ENCODE results near the gene PPP3R1.
"Not testable (repeated sequence)": the region's sequence is repeated elsewhere in the genome, so short reads cannot be mapped to it uniquely, and the experiment has no call there.

Gene PPP3R1

DNA sequence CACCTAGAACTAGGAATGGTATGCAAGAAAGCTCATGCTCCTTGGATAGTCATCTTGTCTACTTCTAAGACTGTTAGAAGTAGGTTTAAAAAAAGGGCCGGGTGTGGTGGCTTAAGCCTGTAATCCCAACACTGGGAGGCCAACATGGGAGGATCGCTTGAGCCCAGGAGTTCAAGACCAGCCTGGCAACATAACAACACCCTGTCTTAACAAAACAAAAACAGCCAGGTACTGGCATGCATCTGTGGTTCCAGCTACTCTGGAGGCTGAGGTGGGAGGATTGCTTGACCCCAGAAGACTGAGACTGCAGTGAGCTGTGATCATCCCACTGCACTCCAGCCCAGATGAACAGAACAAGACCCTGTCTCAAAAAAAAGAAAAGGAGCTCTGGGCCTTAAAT is 74.8 kb downstream of the PPP3R1 start:
- H3K9ac ChIP-seq (ENCODE audit: low read depth, low read length, poor library complexity, severe bottlenecking) = no peak overlapping the region
- H3K9me3 ChIP-seq (ENCODE audit: insufficient read depth, low read depth, low read length) = no peaks in the 10 kb centered on the region
- peaks cover 63% of the 10 kb centered on the region for H3K36me3 ChIP-seq (ENCODE audit: insufficient read depth, low read length)
- H3F3A ChIP-seq (ENCODE audit: low read depth) = peaks cover 4% of the 10 kb centered on the region; the same call in 1 of the 2 replicates
- no peaks in the 10 kb centered on the region for H3K79me2 ChIP-seq (ENCODE audit: insufficient read depth, low read length)
- peaks cover 12% of the 10 kb centered on the region for H3K4me1 ChIP-seq (ENCODE audit: insufficient read depth, low read length, poor library complexity, severe bottlenecking)
- H3K4me2 ChIP-seq (ENCODE audit: low read depth, low read length, poor library complexity, severe bottlenecking) = no peak overlapping the region
- no peak overlapping the region for H3K4me3 ChIP-seq (ENCODE audit: low read length, poor library complexity, severe bottlenecking)
- no peak for TF ChIP-seq CTCF (conservative IDR thresholded peaks at IDR 0.05; ENCODE audit: low read length)
- no peak for TF ChIP-seq EZH2phosphoT487 (IDR thresholded peaks at IDR 0.05; ENCODE audit: borderline replicate concordance)
- H3K9me2 ChIP-seq (replicated peaks; ENCODE audit: low read depth, low read length) = no peaks in the 10 kb centered on the region
- H3K27me3 ChIP-seq (ENCODE audit: insufficient read depth, low read length, poor library complexity, severe bottlenecking) = no peaks in the 10 kb centered on the region
- no peak overlapping the region for H2AFZ ChIP-seq (ENCODE audit: low read length)
- H4K20me1 ChIP-seq (ENCODE audit: insufficient read depth, low read length, poor library complexity, severe bottlenecking) = peaks cover 12% of the 10 kb centered on the region

- no peak overlapping the region for H3K4me3 ChIP-seq (ENCODE audit: low read length, poor library complexity, severe bottlenecking)
- H3K9ac ChIP-seq (ENCODE audit: low read depth, low read length, poor library complexity, severe bottlenecking) = no peak overlapping the region
- H3K4me2 ChIP-seq (ENCODE audit: low read depth, low read length, poor library complexity, severe bottlenecking) = no peak overlapping the region
- no peaks in the 10 kb centered on the region for H3K79me2 ChIP-seq (ENCODE audit: insufficient read depth, low read length)
- peaks cover 12% of the 10 kb centered on the region for H4K20me1 ChIP-seq (ENCODE audit: insufficient read depth, low read length, poor library complexity, severe bottlenecking)
- no peaks in the 10 kb centered on the region for H3K27me3 ChIP-seq (ENCODE audit: insufficient read depth, low read length, poor library complexity, severe bottlenecking)
- TF ChIP-seq EZH2phosphoT487 (IDR thresholded peaks at IDR 0.05; ENCODE audit: borderline replicate concordance) = no peak
- TF ChIP-seq CTCF (conservative IDR thresholded peaks at IDR 0.05; ENCODE audit: low read length) = no peak
- H3K36me3 ChIP-seq (ENCODE audit: insufficient read depth, low read length) = peaks cover 59% of the 10 kb centered on the region
- H2AFZ ChIP-seq (ENCODE audit: low read length) = no peak overlapping the region
- H3K4me1 ChIP-seq (ENCODE audit: insufficient read depth, low read length, poor library complexity, severe bottlenecking) = peaks cover 12% of the 10 kb centered on the region
- no peaks in the 10 kb centered on the region for H3K9me3 ChIP-seq (ENCODE audit: insufficient read depth, low read depth, low read length)
- H3F3A ChIP-seq (ENCODE audit: low read depth) = peaks cover 5% of the 10 kb centered on the region; the same call in 1 of the 2 replicates
- H3K9me2 ChIP-seq (replicated peaks; ENCODE audit: low read depth, low read length) = no peaks in the 10 kb centered on the region
Observed at GRCh38 chr2:68176657-68177056, 75.7 kb downstream of the PPP3R1 start.

DNA sequence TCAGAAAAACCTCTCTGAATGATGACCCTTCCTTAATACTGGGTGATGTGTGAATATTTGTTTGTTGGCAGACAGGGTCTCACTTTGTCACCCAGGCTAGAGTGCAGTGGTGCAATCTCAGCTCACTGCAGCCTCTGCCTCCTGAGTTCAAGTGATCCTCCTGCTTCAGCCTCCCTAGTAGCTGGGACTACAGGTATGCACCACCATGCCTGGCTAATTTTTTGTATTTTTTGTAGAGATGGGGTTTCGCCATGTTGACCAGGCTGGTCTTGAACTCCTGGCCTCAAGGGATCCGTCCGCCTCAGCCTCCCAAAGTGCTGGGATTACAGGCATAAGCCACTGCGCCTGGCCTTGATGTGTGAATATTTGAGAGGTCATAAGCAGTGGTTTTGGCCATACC is 77.1 kb downstream of the PPP3R1 start:
- H3K4me2 ChIP-seq (ENCODE audit: low read depth, low read length, poor library complexity, severe bottlenecking); H3K27me3 ChIP-seq (ENCODE audit: insufficient read depth, low read length, poor library complexity, severe bottlenecking): not testable (repeated sequence)
- peaks cover 52% of the 10 kb centered on the region for H3K36me3 ChIP-seq (ENCODE audit: insufficient read depth, low read length)

DNA sequence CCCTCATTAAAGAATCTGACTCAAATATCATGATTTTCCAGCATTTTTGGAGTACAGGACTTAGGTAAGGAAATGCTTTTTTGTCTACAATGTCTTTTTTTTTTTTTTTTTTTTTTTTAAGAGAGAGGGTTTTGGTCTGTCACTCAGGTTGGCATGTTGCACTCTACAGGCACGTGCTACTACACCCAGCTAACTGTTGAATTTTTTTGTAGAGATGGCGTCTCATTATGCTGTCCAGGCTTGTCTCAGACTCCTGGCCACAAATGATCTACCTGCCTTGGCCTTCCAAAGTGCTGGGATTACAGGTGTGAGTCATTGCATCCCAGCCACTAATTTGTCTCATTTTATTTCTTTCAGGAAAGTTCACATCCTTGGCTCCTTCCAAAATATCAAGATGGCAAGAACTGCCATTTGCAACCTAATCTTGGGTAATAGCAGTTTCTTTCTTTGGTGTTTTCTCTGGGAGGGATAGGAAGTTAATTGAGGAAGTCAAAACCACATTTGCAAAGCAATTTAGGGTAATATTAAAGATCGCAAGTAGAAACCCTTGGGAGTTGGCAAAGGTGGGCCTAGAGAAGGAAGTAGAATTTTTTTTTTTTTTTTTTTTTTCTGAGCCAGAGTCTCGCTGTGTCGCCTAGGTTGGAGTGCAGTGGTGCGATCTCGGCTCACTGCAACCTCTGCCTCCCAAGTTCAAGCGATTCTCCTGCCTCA is 79.2 kb downstream of the PPP3R1 start:
- Histone ChIP-seq H3K9me2 (replicated peaks; ENCODE audit: low read depth, low read length) (no peaks in the 10 kb centered on the region), H2AFZ (ENCODE audit: low read length) (no peak overlapping the region), H3K4me3 (ENCODE audit: low read length, poor library complexity, severe bottlenecking) (no peak overlapping the region), H3K27me3 (ENCODE audit: insufficient read depth, low read length, poor library complexity, severe bottlenecking) (no peaks in the 10 kb centered on the region), H3K79me2 (ENCODE audit: insufficient read depth, low read length) (no peaks in the 10 kb centered on the region), H3K9me3 (ENCODE audit: insufficient read depth, low read depth, low read length) (no peaks in the 10 kb centered on the region), H3K36me3 (ENCODE audit: insufficient read depth, low read length) (peaks cover 40% of the 10 kb centered on the region; the same call in 1 of the 2 replicates), H3K9ac (ENCODE audit: low read depth, low read length, poor library complexity, severe bottlenecking) (no peak overlapping the region), H3K4me1 (ENCODE audit: insufficient read depth, low read length, poor library complexity, severe bottlenecking) (peaks cover 12% of the 10 kb centered on the region), H4K20me1 (ENCODE audit: insufficient read depth, low read length, poor library complexity, severe bottlenecking) (no peaks in the 10 kb centered on the region), H3K4me2 (ENCODE audit: low read depth, low read length, poor library complexity, severe bottlenecking) (peak overlapping the region; percentile 27), H3F3A (ENCODE audit: low read depth) (peaks cover 5% of the 10 kb centered on the region; the same call in 1 of the 2 replicates)
- no peak for TF ChIP-seq CTCF (conservative IDR thresholded peaks at IDR 0.05; ENCODE audit: low read length)
- TF ChIP-seq EZH2phosphoT487 (IDR thresholded peaks at IDR 0.05; ENCODE audit: borderline replicate concordance) = no peak

More for the DNA sequence above, 77.1 kb downstream of the PPP3R1 start:
- H3K9ac ChIP-seq (ENCODE audit: low read depth, low read length, poor library complexity, severe bottlenecking); H3K9me3 ChIP-seq (ENCODE audit: insufficient read depth, low read depth, low read length); H4K20me1 ChIP-seq (ENCODE audit: insufficient read depth, low read length, poor library complexity, severe bottlenecking); H2AFZ ChIP-seq (ENCODE audit: low read length); H3K9me2 ChIP-seq (replicated peaks; ENCODE audit: low read depth, low read length); H3F3A ChIP-seq (ENCODE audit: low read depth); H3K4me3 ChIP-seq (ENCODE audit: low read length, poor library complexity, severe bottlenecking); H3K79me2 ChIP-seq (ENCODE audit: insufficient read depth, low read length): not testable (repeated sequence)
- H3K4me1 ChIP-seq (ENCODE audit: insufficient read depth, low read length, poor library complexity, severe bottlenecking) = peaks cover 12% of the 10 kb centered on the region
